H1 (cell line): ENCODE measurements around the gene STKLD1. TPM values are rescaled to one million over a fixed set of nuclear protein-coding genes. Genes with fewer than 3 reads are reported as not detected.
A peak's percentile ranks its signal among the peaks of the same experiment; 100 is the strongest.

ENCODE experiments used
- CTCF ChIA-PET: fragments of 300-600 bp; sonication (Branson Sonifier 250); formaldehyde crosslinking; loops from one replicate; lab custom pipeline; 2021; ENCODE audit not compliant: partially characterized antibody; lab: Charles Lee
- POLR2A ChIA-PET: fragments of 300-600 bp; sonication (Branson Sonifier 250); formaldehyde crosslinking; loops from one replicate; lab custom pipeline; 2021; ENCODE audit warnings: inconsistent platforms; ENCODE audit not compliant: partially characterized antibody; lab: Charles Lee
- DNase-seq, 2 experiments: peaks; one replicate each; pipeline versions ENCODE4 v3.0.0 to v3.0.0-alpha.2; 2010 to 2022; ENCODE audit warnings: low spot score in 2 of 2, low read depth in 1 of 2, mixed read lengths in 1 of 2
- FAIRE-seq: peaks from 2 replicates; lab custom pipeline; 2011; peaks lifted over from hg19 to GRCh38; lab: Jason Lieb, UNC
- H2AFZ ChIP-seq: 2 replicates; pipeline ENCODE4 v1.8.1; 2012; ENCODE audit warnings: low read length, inconsistent platforms
- H2AK5ac ChIP-seq: 2 replicates; pipeline ENCODE4 v1.6.1; 2013; ENCODE audit warnings: low read depth, low read length
- H2BK120ac ChIP-seq: replicated peaks from 2 replicates; pipeline ENCODE3; 2013; ENCODE audit warnings: low read depth, low read length, inconsistent platforms
- H2BK12ac ChIP-seq: 2 replicates; pipeline ENCODE4 v1.6.1; 2013; ENCODE audit warnings: low read depth, low read length
- H2BK15ac ChIP-seq: 2 replicates; pipeline ENCODE4 v1.6.1; 2013; ENCODE audit warnings: low read length
- H2BK20ac ChIP-seq: 2 replicates; pipeline ENCODE4 v1.6.1; 2013; ENCODE audit warnings: low read length
- H2BK5ac ChIP-seq: 2 replicates; pipeline ENCODE4 v1.6.1; 2013; ENCODE audit warnings: low read depth, low read length
- H3K14ac ChIP-seq: 2 replicates; pipeline ENCODE4 v1.6.1; 2013; ENCODE audit warnings: inconsistent platforms; ENCODE audit not compliant: insufficient read length
- H3K18ac ChIP-seq: 2 replicates; pipeline ENCODE4 v1.6.1; 2013; ENCODE audit warnings: low read length; ENCODE audit errors: extremely low read depth
- H3K23ac ChIP-seq: 2 replicates; pipeline ENCODE4 v1.6.1; 2013; ENCODE audit warnings: inconsistent platforms; ENCODE audit not compliant: insufficient read length
- H3K23me2 ChIP-seq: 2 replicates; pipeline ENCODE4 v1.6.1; 2013; ENCODE audit warnings: low read depth, low read length
- H3K27ac ChIP-seq: 2 replicates; pipeline ENCODE4 v1.6.1; 2011; ENCODE audit warnings: low read depth, low read length, inconsistent platforms
- H3K27me3 ChIP-seq, 4 experiments: replicated peaks in 1 of 4; 1 replicate in 1 of 4; 2 replicates in 3 of 4; pipeline versions ENCODE4 v1.6.1 to v1.8.1; 2011 to 2013; ENCODE audit warnings: low read length in 3 of 4, mild to moderate bottlenecking in 3 of 4, inconsistent platforms in 2 of 4, mixed read lengths in 2 of 4, moderate library complexity in 1 of 4; ENCODE audit not compliant: control insufficient read depth in 3 of 4, insufficient read depth in 3 of 4; ENCODE audit errors: extremely low read depth in 1 of 4
- H3K36me3 ChIP-seq, 4 experiments: 2 replicates each; pipeline versions ENCODE4 v1.6.1 to v1.8.1; 2011 to 2013; ENCODE audit warnings: mild to moderate bottlenecking in 4 of 4, low read length in 3 of 4, moderate library complexity in 2 of 4, control low read depth in 1 of 4, inconsistent platforms in 1 of 4; ENCODE audit not compliant: insufficient read depth in 4 of 4, control insufficient read depth in 2 of 4
- H3K4ac ChIP-seq: replicated peaks from 2 replicates; pipeline ENCODE3; 2013; ENCODE audit warnings: low read length, low read depth, mixed read lengths, inconsistent platforms; ENCODE audit not compliant: insufficient read length
- H3K4me1 ChIP-seq, 4 experiments: replicated peaks in 1 of 4; 1 replicate in 1 of 4; 2 replicates in 3 of 4; pipeline versions ENCODE4 v1.6.1 to v1.8.1; 2011 to 2013; ENCODE audit warnings: low read length in 3 of 4, inconsistent platforms in 2 of 4, mixed read lengths in 1 of 4; ENCODE audit not compliant: insufficient read depth in 4 of 4, control insufficient read depth in 3 of 4
- H3K4me2 ChIP-seq, 2 experiments: 2 replicates each; pipeline versions ENCODE4 v1.6.1 to v1.8.1; 2011 to 2013; ENCODE audit warnings: low read depth in 2 of 2, low read length in 2 of 2, control low read depth in 1 of 2, inconsistent platforms in 1 of 2, mild to moderate bottlenecking in 1 of 2; ENCODE audit not compliant: insufficient read depth in 1 of 2
- H3K4me3 ChIP-seq, 4 experiments: fragments of 200-600, 300-600 bp in 1 of 4; sonication (generic), shearing (Covaris generic), sonication (Bioruptor Twin) in 1 of 4; 2 replicates each; pipeline versions ENCODE4 v1.5.1 to v1.8.1; 2011 to 2016; ENCODE audit warnings: low read length in 4 of 4, low read depth in 3 of 4, control low read depth in 2 of 4, inconsistent platforms in 2 of 4, mild to moderate bottlenecking in 2 of 4, mixed read lengths in 1 of 4, moderate library complexity in 1 of 4; ENCODE audit not compliant: insufficient read depth in 2 of 4; ENCODE audit errors: extremely low read depth in 1 of 4
- H3K56ac ChIP-seq: replicated peaks from 2 replicates; pipeline ENCODE3; 2013; ENCODE audit warnings: low read depth, mild to moderate bottlenecking, mixed read lengths, low read length, inconsistent platforms; ENCODE audit not compliant: insufficient read length
- H3K79me1 ChIP-seq: 2 replicates; pipeline ENCODE4 v1.6.1; 2013; ENCODE audit warnings: low read depth, low read length, control low read depth
- H3K79me2 ChIP-seq, 2 experiments: 2 replicates each; pipeline versions ENCODE4 v1.6.1 to v1.8.1; 2012 to 2013; ENCODE audit warnings: low read length in 2 of 2, mild to moderate bottlenecking in 2 of 2, inconsistent platforms in 1 of 2; ENCODE audit not compliant: insufficient read depth in 2 of 2, control insufficient read depth in 1 of 2
- H3K9ac ChIP-seq, 4 experiments: replicated peaks in 1 of 4; 1 replicate in 1 of 4; 2 replicates in 3 of 4; pipeline versions ENCODE4 v1.6.1 to v1.8.1; 2011 to 2013; ENCODE audit warnings: low read depth in 3 of 4, low read length in 3 of 4, control low read depth in 2 of 4, mild to moderate bottlenecking in 2 of 4, moderate library complexity in 2 of 4, inconsistent platforms in 1 of 4; ENCODE audit errors: extremely low read depth in 1 of 4
- H3K9me3 ChIP-seq, 2 experiments: 2 replicates each; pipeline versions ENCODE4 v1.6.1 to v1.8.1; 2012 to 2013; ENCODE audit warnings: mild to moderate bottlenecking in 2 of 2, moderate library complexity in 2 of 2, control low read depth in 1 of 2, inconsistent platforms in 1 of 2, low read depth in 1 of 2, low read length in 1 of 2, mixed read lengths in 1 of 2; ENCODE audit not compliant: insufficient read depth in 2 of 2
- H4K20me1 ChIP-seq, 2 experiments: replicated peaks in 1 of 2; 2 replicates each; pipeline versions ENCODE3 to v1.8.1; 2011 to 2013; ENCODE audit warnings: inconsistent platforms in 2 of 2, low read length in 2 of 2, mild to moderate bottlenecking in 1 of 2; ENCODE audit not compliant: insufficient read depth in 2 of 2, control insufficient read depth in 1 of 2
- H4K5ac ChIP-seq: 2 replicates; pipeline ENCODE4 v1.6.1; 2013; ENCODE audit warnings: low read length, low read depth, mixed read lengths, inconsistent platforms; ENCODE audit not compliant: insufficient read length
- H4K8ac ChIP-seq: 2 replicates; pipeline ENCODE4 v1.8.0; 2013; ENCODE audit warnings: mild to moderate bottlenecking, moderate library complexity, low read length, inconsistent platforms; ENCODE audit not compliant: insufficient read depth; ENCODE audit errors: extremely low read depth
- H4K91ac ChIP-seq: replicated peaks from 2 replicates; pipeline ENCODE3; 2013; ENCODE audit warnings: low read length, mixed read lengths, inconsistent platforms; ENCODE audit not compliant: insufficient read length
- BCL11A ChIP-seq, 2 experiments: IDR thresholded peaks; one replicate each; pipeline ENCODE4 v1.6.1; 2011; ENCODE audit warnings: low read depth in 2 of 2, low read length in 2 of 2, mild to moderate bottlenecking in 2 of 2
- CHD2 ChIP-seq: IDR thresholded peaks from 2 replicates; pipeline ENCODE4 v1.6.1; 2012; ENCODE audit warnings: low read length, improper control_type of control experiment
- FOSL1 ChIP-seq: IDR thresholded peaks from 2 replicates; pipeline ENCODE4 v1.6.1; 2011; ENCODE audit warnings: mild to moderate bottlenecking, low read depth, low read length, moderate library complexity; ENCODE audit not compliant: insufficient read depth
- KDM5A ChIP-seq: fragments of 200-600 bp; IDR thresholded peaks from 2 replicates; pipeline ENCODE4 v1.7.1; 2012; ENCODE audit warnings: mild to moderate bottlenecking, low read length, inconsistent platforms, mixed read lengths
- MAX ChIP-seq: IDR thresholded peaks from 2 replicates; pipeline ENCODE4 v1.6.1; 2012; ENCODE audit warnings: inconsistent platforms
- RAD21 ChIP-seq, 2 experiments: IDR thresholded peaks in 1 of 2; conservative IDR thresholded peaks in 1 of 2; 2 replicates each; pipeline ENCODE4 v1.6.1; 2011; ENCODE audit warnings: low read depth in 2 of 2, low read length in 2 of 2, improper control_type of control experiment in 1 of 2, inconsistent platforms in 1 of 2, mild to moderate bottlenecking in 1 of 2, moderate library complexity in 1 of 2
- SIN3A ChIP-seq, 2 experiments: IDR thresholded peaks in 1 of 2; conservative IDR thresholded peaks in 1 of 2; 2 replicates each; pipeline ENCODE4 v1.6.1; 2011 to 2012; ENCODE audit warnings: low read length in 2 of 2, improper control_type of control experiment in 1 of 2, low read depth in 1 of 2, mild to moderate bottlenecking in 1 of 2
- whole genome bisulfite sequencing, 2 experiments: shearing (Covaris generic) in 1 of 2; methylation state at CpG; one replicate each; pipeline versions ENCODE4 v1.1.6 to v1.1.7; 2013 to 2015; ENCODE audit warnings: low lambda C conversion rate in 2 of 2, mixed read lengths in 2 of 2, inconsistent platforms in 1 of 2, low coverage in 1 of 2, missing lambda C conversion rate in 1 of 2; ENCODE audit not compliant: insufficient replicate concordance in 2 of 2, insufficient coverage in 1 of 2, insufficient read length in 1 of 2; ENCODE audit errors: extremely low coverage in 1 of 2, missing lambda C conversion rate in 1 of 2; 5-methylcytosine and 5-hydroxymethylcytosine counted together
- polyA plus RNA-seq, 7 experiments: library from polyadenylated mRNA; depleted of rRNA in 3 of 7; stranded (reverse) in 5 of 7; unstranded in 2 of 7; fragments of >200 nt in 5 of 7; fragments of 200-250 nt in 2 of 7; gene quantifications; 1 replicate in 5 of 7; 2 replicates in 1 of 7; 4 replicates in 1 of 7; pipeline versions ENCODE4 v1.2.1 to v1.2.3, GENCODE V29; 2011 to 2013; ENCODE audit warnings: missing spikeins in 2 of 7, mixed read lengths in 2 of 7
- total RNA-seq: library from RNA; stranded (reverse); fragmentation: NEBNext Ultra II Directional; extraction: Animal tissue kit (Norgen Biotek cat#: 25700); gene quantifications from 2 replicates; pipeline ENCODE4 v1.2.1, GENCODE V29; 2021
- TF ChIP-seq, protein P1 (sequence below), 3 experiments: IDR thresholded peaks; 1 replicate in 2 of 3; 2 replicates in 1 of 3; pipeline versions ENCODE4 v1.5.1 to v1.6.1; 2011; ENCODE audit warnings: low read length in 3 of 3, mild to moderate bottlenecking in 3 of 3, inconsistent platforms in 2 of 3, low read depth in 1 of 3, moderate library complexity in 1 of 3; ENCODE audit not compliant: insufficient read depth in 1 of 3; ENCODE audit errors: control extremely low read depth in 1 of 3

STKLD1 gene
- total and polyA plus RNA-seq, 2 of the 8 experiments (the other 6 are each of a cell fraction or from before 2014, with no cell fraction given): 0.26 TPM; not detected in 1

DNA sequence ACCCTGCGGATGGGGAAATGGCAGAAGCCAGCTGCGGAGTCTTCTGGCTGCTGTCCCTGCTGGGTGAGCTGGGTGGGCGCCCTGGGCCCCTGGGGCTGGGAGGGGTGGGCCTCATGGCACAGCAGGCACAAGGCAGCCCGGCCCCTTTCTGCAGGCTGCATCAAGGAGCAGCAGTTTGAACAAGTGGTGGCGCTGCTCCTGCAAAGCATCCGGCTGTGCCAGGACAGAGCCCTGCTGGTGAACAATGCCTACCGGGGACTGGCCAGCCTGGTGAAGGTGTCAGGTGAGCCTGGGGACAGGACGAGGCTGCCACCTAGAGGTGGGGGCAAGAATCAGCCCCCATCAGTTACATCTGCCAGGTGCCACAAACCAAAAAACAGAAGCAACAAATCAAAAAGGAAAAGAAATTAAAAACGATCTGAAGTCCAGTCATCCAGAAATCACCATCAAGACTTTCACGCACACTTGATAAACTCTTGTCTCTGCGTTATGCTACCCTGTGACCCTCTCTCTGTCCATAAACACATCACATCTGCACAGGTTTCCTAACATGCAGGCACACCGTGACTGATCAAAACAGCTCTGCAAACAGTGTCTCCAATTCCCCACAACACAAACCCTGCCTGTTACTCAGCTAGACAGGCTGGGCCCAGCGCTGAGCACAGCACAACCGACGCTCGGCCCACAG is 27.7 kb downstream of the STKLD1 start:
- Histone ChIP-seq H2BK5ac (no peak overlapping the region), H3K18ac (no peak overlapping the region), H4K91ac (no peak overlapping the region), H2AFZ (no peak overlapping the region), H3K56ac (no peak overlapping the region), H3K23me2 (no peaks in the 10 kb centered on the region), H3K9me3 (no peaks in the 10 kb centered on the region), H3K4me2 (no peak overlapping the region), H4K5ac (no peak overlapping the region), H2BK20ac (no peak overlapping the region), H3K14ac (no peak overlapping the region), H2BK15ac (no peak overlapping the region), H3K79me1 (no peaks in the 10 kb centered on the region), H3K79me2 (no peaks in the 10 kb centered on the region), H3K36me3 (peaks cover 9 to 22% (median 18%) of the 10 kb centered on the region in 4 experiments; a peak in 6 of 8 replicates), H2BK120ac (no peak overlapping the region), H4K8ac (no peak overlapping the region), H3K9ac (no peak overlapping the region), H3K4me1 (no peaks in the 10 kb centered on the region), H3K4me3 (no peak overlapping the region), H2AK5ac (no peak overlapping the region), H4K20me1 (peaks cover 13 to 18% of the 10 kb centered on the region in 2 experiments), H3K4ac (no peak overlapping the region), H3K23ac (no peak overlapping the region), H3K27me3 (no peaks in the 10 kb centered on the region), H3K27ac (no peak overlapping the region), H2BK12ac (no peak overlapping the region)
- FAIRE-seq: peak; percentile 48
- POLR2A ChIA-PET: interaction anchor here (0.6 to 5.6 kb wide), 12 partner anchors 10 to 74 kb away, joined by 3 to 31 read pairs (median 4); partner anchors contain the start of genes MED22, RPL7A and STKLD1
- TF ChIP-seq MAX: peak; percentile 49; the same call in 1 of the 2 replicates
- no peak for TF ChIP-seq BCL11A (IDR thresholded peaks at IDR 0.05; ENCODE audit: low read depth in 2 of 2, low read length in 2 of 2)
- 0 out of 2 replicates have a peak, but pooled peaks have one; percentile 38 for TF ChIP-seq CHD2
- peak in 1 of 2 experiments; percentile 43; a peak in 1 of 4 replicates for TF ChIP-seq SIN3A (conservative IDR thresholded peaks at IDR 0.05 in 1 of 2, IDR thresholded peaks at IDR 0.05 in 1 of 2; ENCODE audit: low read depth in 1 of 2, low read length in 2 of 2)
- TF ChIP-seq RAD21 (IDR thresholded peaks at IDR 0.05 in 1 of 2, conservative IDR thresholded peaks at IDR 0.05 in 1 of 2; ENCODE audit: low read depth in 2 of 2, low read length in 2 of 2): peak; percentile 67 to 75
- 0 out of 2 replicates have a peak, but pooled peaks have one; percentile 50 for TF ChIP-seq FOSL1
- TF ChIP-seq KDM5A: no peak
- TF ChIP-seq, protein P1, sequence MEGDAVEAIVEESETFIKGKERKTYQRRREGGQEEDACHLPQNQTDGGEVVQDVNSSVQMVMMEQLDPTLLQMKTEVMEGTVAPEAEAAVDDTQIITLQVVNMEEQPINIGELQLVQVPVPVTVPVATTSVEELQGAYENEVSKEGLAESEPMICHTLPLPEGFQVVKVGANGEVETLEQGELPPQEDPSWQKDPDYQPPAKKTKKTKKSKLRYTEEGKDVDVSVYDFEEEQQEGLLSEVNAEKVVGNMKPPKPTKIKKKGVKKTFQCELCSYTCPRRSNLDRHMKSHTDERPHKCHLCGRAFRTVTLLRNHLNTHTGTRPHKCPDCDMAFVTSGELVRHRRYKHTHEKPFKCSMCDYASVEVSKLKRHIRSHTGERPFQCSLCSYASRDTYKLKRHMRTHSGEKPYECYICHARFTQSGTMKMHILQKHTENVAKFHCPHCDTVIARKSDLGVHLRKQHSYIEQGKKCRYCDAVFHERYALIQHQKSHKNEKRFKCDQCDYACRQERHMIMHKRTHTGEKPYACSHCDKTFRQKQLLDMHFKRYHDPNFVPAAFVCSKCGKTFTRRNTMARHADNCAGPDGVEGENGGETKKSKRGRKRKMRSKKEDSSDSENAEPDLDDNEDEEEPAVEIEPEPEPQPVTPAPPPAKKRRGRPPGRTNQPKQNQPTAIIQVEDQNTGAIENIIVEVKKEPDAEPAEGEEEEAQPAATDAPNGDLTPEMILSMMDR (IDR thresholded peaks at IDR 0.05; ENCODE audit: control extremely low read depth in 1 of 3, insufficient read depth in 1 of 3, low read depth in 1 of 3, low read length in 3 of 3): peak in 2 of 3 experiments; percentile 90; a peak in 3 of 4 replicates
- peak; percentile 43 to 76 for DNase-seq
- CTCF ChIA-PET: interaction anchor here (0.6 to 4.6 kb wide), 34 partner anchors 9 to 216 kb away, joined by 3 to 32 read pairs (median 5); partner anchors contain the start of genes ADAMTS13, SURF1 and SURF2
- 77% methylated on average over 14 of the region's 16 CpGs; no CpG with 5 or more reads in 1 of the 2 experiments for WGBS, 2 experiments
